GM19452 (cell line): ENCODE data around the gene TEX10.

Experiments used
- ATAC-seq: cut with Tn5 transposase; IDR thresholded peaks from one replicate; pipeline ENCODE4 v1.9.1; 2021; ENCODE audit not compliant: unreplicated experiment

Gene TEX10

DNA sequence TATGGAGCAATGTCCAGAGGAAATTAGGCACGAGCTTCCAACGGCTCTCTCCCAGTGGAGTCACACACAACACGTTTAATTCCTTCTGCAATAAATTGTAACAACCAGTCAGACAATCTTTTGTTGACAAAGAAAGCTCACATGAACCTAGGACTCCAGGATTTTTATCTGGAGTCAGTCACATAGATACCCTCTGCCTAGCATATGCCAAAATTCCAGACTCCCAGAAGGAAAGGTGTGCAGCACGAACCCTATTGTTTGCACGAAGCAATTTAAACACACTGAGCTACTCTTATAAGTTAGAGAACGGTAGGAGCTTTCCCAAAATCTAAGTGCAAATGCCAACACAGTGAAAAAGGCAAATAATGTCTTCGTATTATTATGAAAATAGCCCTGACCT lies 67.1 kb downstream of the TEX10 start:
- no peak for ATAC-seq

DNA sequence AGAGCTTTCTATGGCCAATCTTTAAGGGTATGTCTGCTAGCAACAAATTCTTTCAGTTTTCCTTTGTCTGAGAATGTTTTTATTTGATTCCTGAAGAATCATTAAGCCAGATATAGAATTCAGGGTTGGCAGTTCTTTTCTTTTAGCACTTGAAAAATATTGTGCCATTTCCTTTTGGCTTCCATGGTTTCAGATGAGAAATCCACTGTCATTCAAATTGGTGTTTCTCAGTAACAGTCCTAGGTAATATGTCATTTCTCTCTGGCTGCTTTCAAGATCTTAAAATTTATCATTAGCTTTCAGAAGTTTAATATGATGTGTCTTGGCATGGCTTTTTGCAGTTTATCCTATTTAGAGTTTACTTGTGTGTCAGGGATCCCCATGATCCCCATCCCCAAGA lies 67.7 kb downstream of the TEX10 start:
- ATAC-seq: no peak

- ATAC-seq: no peak
Measured at GRCh38 chr9:100284247-100284646, 68.5 kb downstream of the TEX10 start.

- ATAC-seq: no peak
Measured at GRCh38 chr9:100282388-100282719, 70.4 kb downstream of the TEX10 start.

DNA sequence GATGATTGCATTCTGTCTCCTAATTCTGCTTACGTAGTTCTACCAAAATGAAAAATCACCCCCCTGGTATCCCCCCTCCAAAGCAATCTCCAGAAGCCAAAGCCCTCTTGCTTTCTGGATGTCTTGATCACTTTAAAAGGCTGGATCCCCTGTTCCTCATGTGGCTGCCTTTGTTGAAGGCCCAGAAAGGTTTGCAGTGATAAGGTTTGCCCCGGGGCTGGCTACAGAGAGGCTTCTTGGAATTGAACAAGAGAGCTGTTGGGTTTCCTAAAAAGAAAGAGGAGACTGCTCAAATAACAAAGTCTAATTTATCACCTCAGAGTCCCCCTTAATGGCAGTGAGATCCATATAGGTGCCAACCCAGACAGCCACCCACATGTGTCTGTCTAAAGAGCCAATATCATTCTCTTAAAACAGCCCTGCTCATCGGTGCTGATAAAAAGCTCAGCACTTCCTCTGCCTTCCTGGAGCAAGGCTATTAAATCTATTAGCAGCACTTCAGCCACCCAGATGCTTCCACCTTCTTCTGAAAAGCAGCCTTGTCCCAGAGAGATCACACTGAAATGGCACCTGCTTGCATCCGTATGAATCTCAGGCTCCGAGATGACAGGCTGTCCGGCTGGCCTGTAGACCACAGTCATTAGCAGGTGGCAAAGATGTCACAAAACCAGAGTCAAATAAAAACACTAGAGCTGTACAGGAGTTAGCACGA lies 70.9 kb downstream of the TEX10 start:
- no peak for ATAC-seq

GRCh38 chr9:100281066-100281465 lies 71.7 kb downstream of the TEX10 start:
- no peak for ATAC-seq

- ATAC-seq: no peak
Measured at GRCh38 chr9:100277166-100277979, 75.4 kb downstream of the TEX10 start.

DNA sequence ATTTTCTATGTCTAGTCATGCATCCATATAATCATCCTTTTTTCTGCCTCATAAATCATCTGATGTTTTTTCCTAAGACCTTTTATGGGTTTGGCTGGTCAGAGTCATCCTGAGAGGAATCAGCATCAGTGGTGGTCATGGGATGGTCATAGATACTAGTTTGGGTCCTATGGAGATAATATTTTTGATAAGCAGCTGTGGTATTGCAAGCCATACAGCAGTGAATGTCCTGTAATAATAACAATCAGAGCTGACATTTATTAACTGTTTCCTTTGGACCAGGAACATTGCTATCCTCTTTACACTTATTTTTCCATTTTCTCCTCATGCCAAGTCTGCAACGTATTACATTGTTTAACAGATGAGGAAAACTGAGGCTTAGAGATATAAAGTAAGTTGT lies 83.1 kb downstream of the TEX10 start:
- no peak for ATAC-seq

DNA sequence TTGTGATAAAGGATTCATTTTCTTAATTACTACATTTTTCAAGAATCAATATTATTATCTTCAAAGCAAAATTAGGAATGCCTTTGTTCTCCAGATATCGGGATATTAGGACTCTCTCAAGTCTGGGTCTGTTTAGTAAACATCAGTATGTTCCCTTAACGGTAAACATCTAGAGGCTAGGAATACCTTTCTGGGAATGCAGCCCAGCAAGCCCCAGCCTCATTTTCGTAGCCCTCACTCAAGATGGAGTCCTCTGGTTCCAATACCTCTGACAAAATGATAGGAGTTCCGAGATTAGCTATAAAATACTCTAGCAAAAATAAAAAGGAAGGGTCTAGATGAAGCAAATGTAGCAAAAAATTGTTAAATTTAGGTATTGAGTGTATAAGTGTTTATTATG lies 84.5 kb downstream of the TEX10 start:
- ATAC-seq: no peak

GRCh38 chr9:100267211-100267610 lies 85.5 kb downstream of the TEX10 start:
- no peak for ATAC-seq
